Measurements from ENCODE around the gene EHMT1. TPM values are rescaled to one million over a fixed set of nuclear protein-coding genes. Genes with fewer than 3 reads are reported as not detected.
A peak's percentile ranks its signal among the peaks of the same experiment; 100 is the strongest.

Gene EHMT1
- total and polyA plus RNA-seq, 2 experiments from 2014 or later: 162 to 177 TPM

- ATAC-seq: no peak
- Mint-ChIP-seq H3K27me3 (ENCODE audit: insufficient read depth, low read depth, poor library complexity) (peaks cover 6% of the 10 kb centered on the region), H3K4me3 (no peak overlapping the region), H3K4me1 (no peaks in the 10 kb centered on the region), H3K36me3 (ENCODE audit: low read depth) (peaks cover 76% of the 10 kb centered on the region), H3K27ac (no peak overlapping the region), H3K9me3 (no peaks in the 10 kb centered on the region)
- no peak overlapping the region for H3K27ac ChIP-seq (ENCODE audit: low read depth)
- no peaks in the 10 kb centered on the region for H3F3A ChIP-seq (replicated peaks; ENCODE audit: low read depth)
- no peaks in the 10 kb centered on the region for H3K4me1 ChIP-seq (ENCODE audit: insufficient read depth)
- peaks cover 46% of the 10 kb centered on the region for H3K79me2 ChIP-seq (replicated peaks; ENCODE audit: insufficient read depth)
- H2AFZ ChIP-seq: no peak overlapping the region
- no peak overlapping the region for H3K4me2 ChIP-seq
- H3K9me2 ChIP-seq (ENCODE audit: insufficient read depth): no peaks in the 10 kb centered on the region
- TF ChIP-seq EZH2 (IDR thresholded peaks at IDR 0.05; ENCODE audit: low read depth, unreplicated experiment): no peak
- TF ChIP-seq EZH2phosphoT487 (IDR thresholded peaks at IDR 0.05; ENCODE audit: unreplicated experiment): no peak
- TF ChIP-seq CTCF (conservative IDR thresholded peaks at IDR 0.05; ENCODE audit: low read depth in 2 of 2): no peak
- no peaks in the 10 kb centered on the region for H3K27me3 ChIP-seq (ENCODE audit: insufficient read depth)
- no peak overlapping the region for H3K4me3 ChIP-seq
- peaks cover 18% of the 10 kb centered on the region for H4K20me1 ChIP-seq (replicated peaks; ENCODE audit: insufficient read depth)
- no peak for DNase-seq (ENCODE audit: low spot score)
- H3K36me3 ChIP-seq (ENCODE audit: insufficient read depth): no peaks in the 10 kb centered on the region; the same call in 1 of the 2 replicates
Observed at GRCh38 chr9:137751616-137752015, 132.8 kb downstream of the EHMT1 start.

GRCh38 chr9:137752426-137752825, 133.6 kb downstream of the EHMT1 start:
- no peaks in the 10 kb centered on the region for H3K27me3 ChIP-seq (ENCODE audit: insufficient read depth)
- Mint-ChIP-seq H3K9me3 (no peaks in the 10 kb centered on the region), H3K36me3 (ENCODE audit: low read depth) (peaks cover 77% of the 10 kb centered on the region), H3K27ac (peak overlapping the region; percentile 83; the same call in 1 of the 2 replicates), H3K4me3 (no peak overlapping the region), H3K4me1 (no peaks in the 10 kb centered on the region), H3K27me3 (ENCODE audit: insufficient read depth, low read depth, poor library complexity) (peaks cover 4% of the 10 kb centered on the region)
- no peaks in the 10 kb centered on the region for H3K9me2 ChIP-seq (ENCODE audit: insufficient read depth)
- no peak overlapping the region for H3K4me3 ChIP-seq
- DNase-seq (ENCODE audit: low spot score) (no peak), ATAC-seq (no peak)
- H3K27ac ChIP-seq (ENCODE audit: low read depth): no peak overlapping the region
- H3K4me2 ChIP-seq: no peak overlapping the region
- peaks cover 47% of the 10 kb centered on the region for H3K79me2 ChIP-seq (replicated peaks; ENCODE audit: insufficient read depth)
- H2AFZ ChIP-seq: no peak overlapping the region
- no peaks in the 10 kb centered on the region for H3F3A ChIP-seq (replicated peaks; ENCODE audit: low read depth)
- H3K36me3 ChIP-seq (ENCODE audit: insufficient read depth): no peaks in the 10 kb centered on the region; the same call in 1 of the 2 replicates
- no peak for TF ChIP-seq ZNF462 (CRISPR knock-in tag; IDR thresholded peaks at IDR 0.05)
- TF ChIP-seq EZH2phosphoT487 (IDR thresholded peaks at IDR 0.05; ENCODE audit: unreplicated experiment): no peak
- TF ChIP-seq NANOG (IDR thresholded peaks at IDR 0.05; ENCODE audit: borderline replicate concordance): no peak
- no peak for TF ChIP-seq POLR2AphosphoS5 (IDR thresholded peaks at IDR 0.05; ENCODE audit: low read depth)
- no peaks in the 10 kb centered on the region for H3K4me1 ChIP-seq (ENCODE audit: insufficient read depth)
- peaks cover 15% of the 10 kb centered on the region; the same call in 1 of the 2 replicates for H4K20me1 ChIP-seq (replicated peaks; ENCODE audit: insufficient read depth)
